ENCODE results near the gene TCTN2.

Gene TCTN2

DNA sequence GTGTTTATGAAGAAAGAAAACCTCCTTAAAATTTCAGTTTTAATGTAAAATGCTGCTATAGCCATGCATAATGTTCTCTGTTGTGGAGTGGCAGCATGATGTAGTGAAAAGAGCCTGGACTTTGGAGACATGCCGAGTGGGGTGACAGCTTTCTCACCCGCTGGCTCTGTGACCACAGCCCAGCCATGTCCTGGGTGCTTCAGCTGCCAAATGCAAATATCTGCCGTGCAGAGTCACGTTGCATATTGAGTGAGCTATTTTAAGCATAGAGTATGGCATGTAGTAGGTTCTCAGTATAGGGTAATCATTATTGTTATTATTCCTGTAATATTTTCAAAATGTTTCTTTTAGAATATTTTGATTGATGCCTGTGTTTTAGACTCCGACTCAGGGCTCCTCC is 15.5 kb upstream of the TCTN2 start:
- no peak overlapping the region for H3K27ac ChIP-seq (ENCODE audit: insufficient read depth, low read depth, low read length, poor library complexity, severe bottlenecking)
- peaks cover 9% of the 10 kb centered on the region for H3K36me3 ChIP-seq (ENCODE audit: control insufficient read depth, insufficient read depth, low read length)
- no peaks in the 10 kb centered on the region for H3K9me3 ChIP-seq (ENCODE audit: control insufficient read depth, low read length)
- 93 to 98% methylated on average over 4 to 5 of the region's 5 CpGs for WGBS, 2 experiments
- H3K4me1 ChIP-seq (ENCODE audit: control insufficient read depth, insufficient read depth, low read length) = no peaks in the 10 kb centered on the region
- H3K4me3 ChIP-seq (ENCODE audit: insufficient read depth, low read depth, low read length) = no peak overlapping the region
- H3K27me3 ChIP-seq (ENCODE audit: control insufficient read depth, insufficient read depth, low read length, poor library complexity, severe bottlenecking) = no peaks in the 10 kb centered on the region

DNA sequence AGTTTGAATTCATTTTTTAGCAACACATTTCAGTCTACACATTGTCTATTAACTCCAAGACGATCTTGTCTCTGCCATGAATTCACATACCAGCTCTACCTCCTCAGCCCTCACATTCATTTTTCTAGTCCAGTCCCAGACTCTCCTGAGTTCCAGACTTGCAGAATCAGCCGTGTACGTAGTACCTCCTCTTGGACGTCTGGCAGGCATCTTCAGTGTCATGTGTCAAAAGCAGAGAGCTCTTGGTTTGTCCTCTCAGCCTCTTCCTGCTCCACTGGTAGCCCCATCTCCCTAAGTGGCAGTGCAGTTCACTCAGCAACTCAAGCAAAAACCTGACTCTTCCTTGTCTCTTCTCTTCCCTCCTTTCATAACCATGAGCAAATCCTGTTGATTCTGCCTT is 14.5 kb upstream of the TCTN2 start:
- Histone ChIP-seq H3K27ac (ENCODE audit: insufficient read depth, low read depth, low read length, poor library complexity, severe bottlenecking) (no peak overlapping the region), H3K9me3 (ENCODE audit: control insufficient read depth, low read length) (no peaks in the 10 kb centered on the region), H3K4me1 (ENCODE audit: control insufficient read depth, insufficient read depth, low read length) (no peaks in the 10 kb centered on the region), H3K27me3 (ENCODE audit: control insufficient read depth, insufficient read depth, low read length, poor library complexity, severe bottlenecking) (no peaks in the 10 kb centered on the region), H3K36me3 (ENCODE audit: control insufficient read depth, insufficient read depth, low read length) (peaks cover 7% of the 10 kb centered on the region), H3K4me3 (ENCODE audit: insufficient read depth, low read depth, low read length) (no peak overlapping the region)
- 91 to 93% methylated on average over 4 of the region's 4 CpGs for WGBS, 2 experiments

DNA sequence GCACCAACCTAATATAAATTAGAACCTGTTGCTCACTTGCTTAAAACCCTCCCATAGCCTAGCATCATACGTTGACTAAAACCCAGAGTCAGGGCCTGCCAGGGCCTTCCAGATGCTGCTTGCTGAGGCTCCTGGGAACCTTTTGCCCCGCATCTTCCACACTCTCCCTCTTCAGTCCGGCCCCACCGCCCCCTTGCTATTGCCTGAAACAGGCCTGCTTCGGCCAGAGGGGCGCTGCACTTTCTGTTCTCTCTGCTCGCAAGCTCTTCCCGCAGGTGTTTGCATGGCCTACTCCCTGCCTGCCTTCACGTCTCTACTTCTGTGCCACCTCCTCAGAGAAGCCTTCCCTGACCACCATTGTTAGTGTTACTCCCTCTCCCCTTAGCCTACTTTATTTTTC is 13.7 kb upstream of the TCTN2 start:
- H3K4me3 ChIP-seq (ENCODE audit: insufficient read depth, low read depth, low read length) = no peak overlapping the region
- H3K27ac ChIP-seq (ENCODE audit: insufficient read depth, low read depth, low read length, poor library complexity, severe bottlenecking) = no peak overlapping the region
- no peaks in the 10 kb centered on the region for H3K27me3 ChIP-seq (ENCODE audit: control insufficient read depth, insufficient read depth, low read length, poor library complexity, severe bottlenecking)
- no peaks in the 10 kb centered on the region for H3K4me1 ChIP-seq (ENCODE audit: control insufficient read depth, insufficient read depth, low read length)
- peaks cover 7% of the 10 kb centered on the region for H3K36me3 ChIP-seq (ENCODE audit: control insufficient read depth, insufficient read depth, low read length)
- WGBS, 2 experiments = 88 to 89% methylated on average over 9 of the region's 9 CpGs
- no peaks in the 10 kb centered on the region for H3K9me3 ChIP-seq (ENCODE audit: control insufficient read depth, low read length)

DNA sequence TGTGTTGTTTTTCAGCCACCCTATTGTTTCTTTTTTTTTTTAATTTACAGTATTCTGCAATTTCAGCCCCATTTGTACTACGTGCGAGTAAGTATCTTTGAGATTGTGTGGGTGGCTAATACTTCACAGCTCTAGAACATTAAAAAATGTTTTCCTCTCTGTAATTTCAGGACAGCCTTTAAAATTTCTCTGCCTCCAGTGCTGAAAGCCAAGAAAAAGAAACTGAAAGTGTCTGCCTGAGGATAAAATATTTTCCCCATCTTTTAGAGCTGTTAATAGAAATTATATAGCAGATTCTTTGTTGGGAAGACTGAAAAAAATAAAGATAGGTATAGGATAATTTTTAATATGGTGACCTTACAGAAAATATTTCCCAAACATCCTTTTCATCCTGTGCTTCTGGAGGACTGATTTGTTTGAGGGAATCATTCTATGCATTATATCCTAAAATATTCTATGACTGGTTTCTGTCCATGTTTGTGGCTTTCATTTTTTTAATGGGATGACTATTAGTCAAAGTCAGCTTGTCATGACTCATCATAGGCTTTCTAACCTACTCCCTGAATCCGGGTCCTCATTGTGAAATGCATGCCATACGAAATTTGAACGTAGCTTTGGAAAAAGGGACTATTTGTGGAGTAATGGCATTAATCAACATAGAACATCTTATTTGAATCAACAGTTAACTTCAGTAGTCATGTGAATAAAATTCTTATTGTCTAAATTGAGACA is 10.8 kb upstream of the TCTN2 start:
- H3K27me3 ChIP-seq (ENCODE audit: control insufficient read depth, insufficient read depth, low read length, poor library complexity, severe bottlenecking) = no peaks in the 10 kb centered on the region
- no peaks in the 10 kb centered on the region for H3K9me3 ChIP-seq (ENCODE audit: control insufficient read depth, low read length)
- H3K4me1 ChIP-seq (ENCODE audit: control insufficient read depth, insufficient read depth, low read length) = no peaks in the 10 kb centered on the region
- peaks cover 7% of the 10 kb centered on the region for H3K36me3 ChIP-seq (ENCODE audit: control insufficient read depth, insufficient read depth, low read length)
- H3K4me3 ChIP-seq (ENCODE audit: insufficient read depth, low read depth, low read length) = no peak overlapping the region
- H3K27ac ChIP-seq (ENCODE audit: insufficient read depth, low read depth, low read length, poor library complexity, severe bottlenecking) = no peak overlapping the region
- WGBS, 2 experiments = 100% methylated on average over 1 to 4 of the region's 5 CpGs

DNA sequence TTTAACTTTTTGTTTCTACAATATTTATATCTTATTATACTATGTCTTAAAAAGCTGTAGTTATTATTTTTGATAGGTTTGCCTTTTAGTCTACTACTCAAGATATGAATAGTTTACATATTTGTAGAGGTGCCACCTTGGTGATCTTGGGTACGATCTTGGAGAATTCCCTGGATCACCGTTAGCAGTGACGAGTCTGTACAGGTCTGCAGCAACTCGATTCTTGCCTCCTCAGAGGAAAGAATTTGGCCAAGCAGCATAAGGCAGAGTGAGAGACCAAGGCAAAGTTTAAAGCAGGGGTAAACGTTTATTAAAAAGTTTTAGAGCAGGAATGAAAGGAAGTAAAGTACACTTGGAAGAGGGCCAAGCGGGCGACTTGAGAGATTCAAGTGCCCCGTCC is 3.1 kb upstream of the TCTN2 start:
- no peak overlapping the region for H3K27ac ChIP-seq (ENCODE audit: insufficient read depth, low read depth, low read length, poor library complexity, severe bottlenecking)
- no peak overlapping the region for H3K4me3 ChIP-seq (ENCODE audit: insufficient read depth, low read depth, low read length)
- H3K27me3 ChIP-seq (ENCODE audit: control insufficient read depth, insufficient read depth, low read length, poor library complexity, severe bottlenecking) = no peaks in the 10 kb centered on the region
- no peaks in the 10 kb centered on the region for H3K36me3 ChIP-seq (ENCODE audit: control insufficient read depth, insufficient read depth, low read length)
- WGBS, 2 experiments = 89 to 91% methylated on average over 8 of the region's 8 CpGs
- H3K4me1 ChIP-seq (ENCODE audit: control insufficient read depth, insufficient read depth, low read length) = peaks cover 6% of the 10 kb centered on the region
- H3K9me3 ChIP-seq (ENCODE audit: control insufficient read depth, low read length) = no peaks in the 10 kb centered on the region

DNA sequence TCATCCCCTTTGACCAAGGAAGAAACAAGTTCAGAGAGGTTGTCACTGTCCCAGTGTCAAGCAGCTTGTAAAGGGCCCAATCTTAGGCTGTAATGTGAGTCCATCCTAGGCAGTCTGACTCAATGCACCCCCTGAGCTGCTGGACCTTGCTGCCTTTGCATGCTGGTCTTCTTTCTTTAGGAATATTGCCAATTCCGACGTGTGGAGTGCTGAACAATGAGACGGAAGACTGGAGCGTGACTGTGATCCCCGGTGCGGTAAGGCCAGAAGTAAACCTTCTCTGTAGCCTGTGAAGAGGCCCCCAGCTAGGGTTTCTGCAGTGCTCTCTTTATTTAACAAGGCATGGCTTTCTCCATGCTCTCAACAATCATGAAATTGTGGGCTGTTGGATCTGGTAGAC is 963 bp downstream of the TCTN2 start:
- peak overlapping the region; percentile 81 for H3K4me3 ChIP-seq (ENCODE audit: insufficient read depth, low read depth, low read length)
- WGBS, 2 experiments = 92 to 94% methylated on average over 6 of the region's 6 CpGs
- H3K27me3 ChIP-seq (ENCODE audit: control insufficient read depth, insufficient read depth, low read length, poor library complexity, severe bottlenecking) = no peaks in the 10 kb centered on the region
- H3K4me1 ChIP-seq (ENCODE audit: control insufficient read depth, insufficient read depth, low read length) = peaks cover 6% of the 10 kb centered on the region
- no peaks in the 10 kb centered on the region for H3K9me3 ChIP-seq (ENCODE audit: control insufficient read depth, low read length)
- no peak overlapping the region for H3K27ac ChIP-seq (ENCODE audit: insufficient read depth, low read depth, low read length, poor library complexity, severe bottlenecking)
- no peaks in the 10 kb centered on the region for H3K36me3 ChIP-seq (ENCODE audit: control insufficient read depth, insufficient read depth, low read length)

DNA sequence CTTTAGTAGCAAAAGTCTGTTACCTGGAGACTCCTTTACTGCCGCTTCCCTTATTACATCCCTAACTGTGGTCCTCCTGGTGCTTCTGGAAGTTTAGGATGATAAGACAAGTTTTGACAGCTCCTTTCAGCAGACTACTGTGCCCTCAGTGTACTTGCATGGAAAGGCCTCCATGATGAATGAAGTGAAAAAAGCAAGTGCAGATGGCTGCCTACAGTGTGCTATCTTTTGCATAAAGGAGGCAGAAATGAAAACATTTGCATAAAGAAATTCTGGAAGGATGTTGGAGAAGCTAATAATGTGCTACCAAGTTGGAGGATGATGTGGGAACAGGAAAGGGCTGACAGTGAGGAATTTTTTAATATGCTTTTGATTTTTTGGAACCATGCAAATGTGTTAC is 4.5 kb downstream of the TCTN2 start:
- Histone ChIP-seq H3K27me3 (ENCODE audit: control insufficient read depth, insufficient read depth, low read length, poor library complexity, severe bottlenecking) (no peaks in the 10 kb centered on the region), H3K27ac (ENCODE audit: insufficient read depth, low read depth, low read length, poor library complexity, severe bottlenecking) (no peak overlapping the region), H3K36me3 (ENCODE audit: control insufficient read depth, insufficient read depth, low read length) (no peaks in the 10 kb centered on the region), H3K4me3 (ENCODE audit: insufficient read depth, low read depth, low read length) (no peak overlapping the region), H3K9me3 (ENCODE audit: control insufficient read depth, low read length) (no peaks in the 10 kb centered on the region), H3K4me1 (ENCODE audit: control insufficient read depth, insufficient read depth, low read length) (peaks cover 6% of the 10 kb centered on the region)
- WGBS, 2 experiments = 100% methylated on average over 1 of the region's 1 CpG

DNA sequence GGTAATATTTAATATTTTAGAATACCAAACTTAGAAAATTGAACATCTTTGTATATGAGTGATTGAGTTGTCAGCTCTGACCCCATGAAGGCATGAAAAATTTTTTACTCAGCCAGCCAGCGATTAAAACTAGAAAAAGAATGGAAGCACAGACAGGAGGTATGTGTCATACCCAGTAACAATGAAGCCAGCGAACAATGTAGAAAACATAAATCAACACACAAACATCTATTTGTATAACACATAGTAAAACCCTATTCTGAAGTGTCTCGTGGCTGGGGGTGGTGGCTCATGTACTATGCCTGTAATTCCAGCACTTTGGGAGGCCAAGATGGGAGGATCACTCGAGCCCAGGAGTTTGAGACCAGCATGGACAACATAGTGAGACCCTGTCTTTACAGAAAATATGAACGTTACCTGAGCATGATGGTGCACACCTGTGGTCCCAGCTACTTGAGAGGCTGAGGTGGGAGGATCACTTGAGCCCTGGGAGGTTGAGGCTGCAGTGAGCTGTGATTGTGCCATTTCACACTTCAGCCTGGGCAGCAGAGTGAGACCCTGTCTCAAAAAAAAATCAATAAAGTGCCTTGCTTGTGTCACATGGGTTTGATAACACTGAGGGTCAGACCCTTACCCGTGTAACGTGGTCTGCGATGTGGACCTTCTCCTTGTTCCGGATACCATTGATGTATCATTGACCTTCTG is 5.9 kb downstream of the TCTN2 start:
- WGBS, 2 experiments = 91 to 95% methylated on average over 9 of the region's 9 CpGs
- Histone ChIP-seq H3K27me3 (ENCODE audit: control insufficient read depth, insufficient read depth, low read length, poor library complexity, severe bottlenecking) (no peaks in the 10 kb centered on the region), H3K4me3 (ENCODE audit: insufficient read depth, low read depth, low read length) (no peak overlapping the region), H3K4me1 (ENCODE audit: control insufficient read depth, insufficient read depth, low read length) (peaks cover 1% of the 10 kb centered on the region), H3K9me3 (ENCODE audit: control insufficient read depth, low read length) (no peaks in the 10 kb centered on the region), H3K27ac (ENCODE audit: insufficient read depth, low read depth, low read length, poor library complexity, severe bottlenecking) (no peak overlapping the region), H3K36me3 (ENCODE audit: control insufficient read depth, insufficient read depth, low read length) (peaks cover 2% of the 10 kb centered on the region)

DNA sequence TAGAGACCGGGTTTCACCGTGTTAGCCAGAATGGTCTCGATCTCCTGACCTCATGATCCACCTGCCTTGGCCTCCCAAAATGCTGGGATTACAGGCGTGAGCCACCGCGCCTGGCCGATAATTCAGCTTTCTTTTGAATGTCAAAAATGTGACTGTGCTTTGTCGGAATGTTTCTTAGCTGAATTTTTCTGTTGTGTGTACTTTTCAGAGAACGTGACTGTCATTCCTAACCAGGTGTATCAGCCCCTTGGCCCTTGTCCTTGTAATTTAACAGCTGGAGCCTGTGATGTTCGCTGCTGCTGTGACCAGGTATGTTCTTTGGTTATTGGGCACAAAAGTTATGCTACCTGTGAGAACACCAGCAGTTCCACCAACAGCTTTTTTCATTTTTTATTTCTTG is 8.1 kb downstream of the TCTN2 start:
- H3K4me3 ChIP-seq (ENCODE audit: insufficient read depth, low read depth, low read length) = no peak overlapping the region
- H3K27ac ChIP-seq (ENCODE audit: insufficient read depth, low read depth, low read length, poor library complexity, severe bottlenecking) = no peak overlapping the region
- 91 to 97% methylated on average over 10 of the region's 10 CpGs for WGBS, 2 experiments
- no peaks in the 10 kb centered on the region for H3K27me3 ChIP-seq (ENCODE audit: control insufficient read depth, insufficient read depth, low read length, poor library complexity, severe bottlenecking)
- no peaks in the 10 kb centered on the region for H3K9me3 ChIP-seq (ENCODE audit: control insufficient read depth, low read length)
- no peaks in the 10 kb centered on the region for H3K4me1 ChIP-seq (ENCODE audit: control insufficient read depth, insufficient read depth, low read length)
- H3K36me3 ChIP-seq (ENCODE audit: control insufficient read depth, insufficient read depth, low read length) = peaks cover 5% of the 10 kb centered on the region

DNA sequence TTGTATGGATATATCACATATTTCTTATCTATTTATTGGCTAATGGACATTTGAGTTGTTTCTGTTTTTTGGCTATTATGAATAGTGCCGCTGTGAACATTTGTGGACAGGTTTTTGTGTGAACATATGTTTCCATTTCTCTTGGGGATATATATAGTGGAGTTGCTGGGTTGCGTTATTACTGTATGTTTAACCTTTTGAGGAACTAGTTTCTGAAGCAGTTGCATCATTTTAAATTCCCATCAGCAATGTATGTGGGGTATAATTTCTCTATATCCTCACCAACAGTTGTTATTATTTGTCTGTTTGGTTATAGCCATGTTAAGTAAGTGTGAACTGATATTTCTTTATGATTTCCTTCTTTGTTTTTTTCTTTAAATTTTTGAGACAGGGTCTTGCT is 10.7 kb downstream of the TCTN2 start:
- Histone ChIP-seq H3K4me3 (ENCODE audit: insufficient read depth, low read depth, low read length) (no peak overlapping the region), H3K27me3 (ENCODE audit: control insufficient read depth, insufficient read depth, low read length, poor library complexity, severe bottlenecking) (no peaks in the 10 kb centered on the region), H3K4me1 (ENCODE audit: control insufficient read depth, insufficient read depth, low read length) (no peaks in the 10 kb centered on the region), H3K27ac (ENCODE audit: insufficient read depth, low read depth, low read length, poor library complexity, severe bottlenecking) (no peak overlapping the region), H3K36me3 (ENCODE audit: control insufficient read depth, insufficient read depth, low read length) (peaks cover 5% of the 10 kb centered on the region), H3K9me3 (ENCODE audit: control insufficient read depth, low read length) (no peaks in the 10 kb centered on the region)
- WGBS, 2 experiments = 89 to 97% methylated on average over 2 of the region's 2 CpGs

Measured in ectodermal cell (in vitro differentiated cells).